Ovary (tissue), 3 donors: Measurements from ENCODE around the gene ACKR4.

Source experiments
- CTCF ChIP-seq, 3 donors: fragments of 450-650 bp in 2 of 3; fragments of 200-600 bp in 1 of 3; IDR thresholded peaks; one replicate each; pipeline versions ENCODE4 v1.5.1 to v1.8.0; 2016 to 2022; ENCODE audit warnings: antibody characterized with exemption in 3 of 3, mild to moderate bottlenecking in 1 of 3
- EP300 ChIP-seq: sonication (generic); formaldehyde crosslinking; IDR thresholded peaks from one replicate; pipeline ENCODE4 v1.6.1; 2017; ENCODE audit warnings: antibody characterized with exemption
- donor health status: DM: no; HTN: no; CAD: no.

GRCh38 chr3:132595014-132595413 lies 2.1 kb upstream of the ACKR4 start:
- TF ChIP-seq CTCF (IDR thresholded peaks at IDR 0.05) (no peak), EP300 (no peak)
